ENCODE measurements around the gene MXD3.

Gene MXD3

DNA sequence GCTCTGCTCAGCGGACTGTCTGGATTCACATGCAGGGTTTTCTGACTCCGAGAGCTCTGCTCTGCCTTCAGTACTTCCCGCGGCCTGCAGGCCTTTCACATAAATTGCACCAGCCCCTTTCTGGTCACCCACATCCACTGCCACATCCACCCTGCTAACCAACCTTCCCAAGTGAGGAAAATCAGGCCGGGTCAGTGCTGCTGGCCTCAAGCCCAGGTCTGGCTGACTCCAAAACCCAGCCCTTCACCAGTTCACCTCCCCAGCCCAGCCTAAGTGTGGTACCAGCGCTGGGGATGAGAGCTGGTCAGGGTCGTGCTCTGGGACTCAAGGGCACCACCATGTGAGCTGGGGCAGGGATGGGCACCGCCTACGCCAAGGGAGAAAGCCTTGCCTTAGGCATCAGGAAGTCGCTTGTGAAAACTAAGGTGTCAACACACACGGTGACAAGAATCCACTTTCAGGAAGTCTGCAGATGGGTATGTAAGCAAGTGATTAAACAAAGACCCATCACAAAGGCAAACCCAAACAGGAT is 27.5 kb upstream of the MXD3 start:
- no peaks in the 10 kb centered on the region for H3K27me3 ChIP-seq (ENCODE audit: control insufficient read depth, insufficient read depth, low read length)
- H3K36me3 ChIP-seq (ENCODE audit: control insufficient read depth, low read depth, low read length): peaks cover 40% of the 10 kb centered on the region
- no peak overlapping the region for H3K9ac ChIP-seq (ENCODE audit: low read length)
- no peaks in the 10 kb centered on the region for H3K4me1 ChIP-seq (ENCODE audit: control insufficient read depth, low read depth, low read length)
- no peak overlapping the region for H3K27ac ChIP-seq (ENCODE audit: low read length)
- H3K4me3 ChIP-seq (ENCODE audit: low read length): no peak overlapping the region
- no peaks in the 10 kb centered on the region for H3K9me3 ChIP-seq (ENCODE audit: control insufficient read depth, low read depth, low read length)

DNA sequence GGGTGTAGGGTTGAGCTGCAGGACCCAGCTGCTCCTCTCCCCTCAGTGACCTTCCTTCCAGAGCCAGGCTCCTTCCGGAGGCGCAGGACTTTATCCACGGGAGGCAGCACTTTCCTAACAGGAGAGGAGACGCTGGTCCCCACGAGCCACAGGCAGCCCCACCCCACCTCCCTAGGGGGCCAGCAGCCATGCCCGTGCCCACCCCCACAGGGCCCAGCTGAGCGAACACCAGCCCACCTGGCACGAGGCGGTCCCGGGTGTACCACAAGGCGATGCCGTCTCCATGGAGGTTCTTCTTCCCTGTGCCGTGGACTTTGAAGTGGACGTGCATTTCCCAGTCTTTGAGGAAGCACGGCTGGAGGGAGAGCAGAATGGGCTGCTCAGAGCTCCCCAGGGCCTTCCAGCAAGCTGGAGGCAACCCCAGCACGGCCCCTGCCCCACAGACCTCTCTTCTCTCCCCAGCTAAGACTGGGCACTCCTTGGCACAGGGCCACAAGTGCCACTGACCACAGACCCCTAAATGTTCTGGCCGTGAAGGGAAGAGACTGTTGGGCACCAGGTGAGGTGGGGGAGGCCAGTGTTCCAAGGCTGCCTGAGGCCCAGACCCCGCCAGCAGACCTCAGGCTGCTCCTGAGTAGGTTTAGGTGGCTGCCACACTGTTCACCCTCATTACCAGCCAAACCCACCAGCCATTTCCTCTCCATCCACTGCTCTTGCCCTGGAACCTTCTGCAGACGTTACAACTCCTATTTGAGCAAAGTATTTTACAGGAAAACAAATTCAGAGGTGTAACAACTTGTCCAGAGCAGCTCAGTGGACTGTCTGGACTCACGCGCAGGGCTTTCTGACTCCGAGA is 26.8 kb upstream of the MXD3 start:
- Histone ChIP-seq H3K27ac (ENCODE audit: low read length) (no peak overlapping the region), H3K27me3 (ENCODE audit: control insufficient read depth, insufficient read depth, low read length) (no peaks in the 10 kb centered on the region), H3K9ac (ENCODE audit: low read length) (no peak overlapping the region), H3K4me3 (ENCODE audit: low read length) (no peak overlapping the region), H3K9me3 (ENCODE audit: control insufficient read depth, low read depth, low read length) (no peaks in the 10 kb centered on the region), H3K36me3 (ENCODE audit: control insufficient read depth, low read depth, low read length) (peaks cover 47% of the 10 kb centered on the region), H3K4me1 (ENCODE audit: control insufficient read depth, low read depth, low read length) (no peaks in the 10 kb centered on the region)

DNA sequence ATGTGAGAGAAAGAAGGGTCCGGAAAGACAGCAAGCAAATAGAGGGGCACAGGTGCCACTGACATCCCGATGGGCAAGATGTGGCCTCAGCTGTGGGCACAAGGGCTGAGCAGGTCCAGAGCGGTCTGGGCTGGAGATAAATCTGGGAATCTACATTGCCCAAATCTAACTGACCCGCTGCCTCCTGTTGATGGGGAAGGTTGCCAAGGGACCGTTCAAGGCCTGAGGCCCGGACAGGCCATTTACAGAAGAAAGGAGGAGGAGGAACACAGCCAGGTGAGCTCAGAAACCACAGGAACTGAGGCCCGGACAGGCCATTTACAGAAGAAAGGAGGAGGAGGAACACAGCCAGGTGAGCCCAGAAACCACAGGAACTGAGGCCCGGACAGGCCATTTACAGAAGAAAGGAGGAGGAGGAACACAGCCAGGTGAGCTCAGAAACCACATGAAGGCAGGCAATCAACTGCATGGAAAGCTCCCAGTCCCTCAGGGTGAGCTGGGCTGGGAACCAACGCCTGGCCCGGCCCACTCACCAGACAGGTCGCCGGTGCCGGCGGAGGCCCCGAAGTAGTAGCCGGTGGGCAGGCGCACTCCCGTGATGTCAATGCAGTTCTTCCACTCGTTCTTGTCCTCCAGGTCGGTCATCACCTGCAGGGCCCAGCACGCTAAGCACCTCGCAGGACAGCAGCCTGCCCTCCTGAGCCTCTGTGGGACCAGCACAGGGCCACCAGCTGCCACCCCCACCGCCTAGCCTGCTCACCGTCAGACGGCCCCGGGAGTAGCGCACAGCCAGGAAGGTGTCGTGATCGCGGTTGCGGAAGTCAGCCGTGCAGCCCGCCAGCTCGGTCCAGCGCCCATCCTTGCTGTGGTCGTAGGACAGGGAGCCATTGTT is 25.2 kb upstream of the MXD3 start:
- Histone ChIP-seq H3K27ac (ENCODE audit: low read length) (no peak overlapping the region), H3K4me1 (ENCODE audit: control insufficient read depth, low read depth, low read length) (no peaks in the 10 kb centered on the region), H3K9ac (ENCODE audit: low read length) (no peak overlapping the region), H3K9me3 (ENCODE audit: control insufficient read depth, low read depth, low read length) (no peaks in the 10 kb centered on the region), H3K27me3 (ENCODE audit: control insufficient read depth, insufficient read depth, low read length) (no peaks in the 10 kb centered on the region), H3K4me3 (ENCODE audit: low read length) (no peak overlapping the region), H3K36me3 (ENCODE audit: control insufficient read depth, low read depth, low read length) (peaks cover 47% of the 10 kb centered on the region)

DNA sequence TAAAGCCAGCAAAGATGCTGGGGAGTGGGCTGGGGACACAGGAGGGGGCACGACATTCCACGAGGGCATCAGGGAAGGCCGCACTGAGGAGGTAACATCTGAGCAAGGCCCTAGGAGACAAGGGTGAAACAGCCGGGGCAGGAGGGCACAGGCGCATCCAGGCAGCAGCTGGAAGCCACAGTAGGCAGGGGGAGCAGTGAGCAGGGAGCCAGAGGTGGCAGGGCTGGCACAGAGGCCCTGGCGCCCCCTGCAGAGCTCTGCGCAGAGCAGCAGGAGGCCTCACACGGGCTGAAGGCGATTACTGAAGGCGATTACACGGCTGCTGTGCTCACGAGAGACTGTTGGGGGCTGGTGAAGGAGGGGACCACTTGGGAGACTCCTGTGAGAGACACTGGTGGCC is 24.4 kb upstream of the MXD3 start:
- H3K27ac ChIP-seq (ENCODE audit: low read length): no peak overlapping the region
- no peaks in the 10 kb centered on the region for H3K9me3 ChIP-seq (ENCODE audit: control insufficient read depth, low read depth, low read length)
- H3K27me3 ChIP-seq (ENCODE audit: control insufficient read depth, insufficient read depth, low read length): no peaks in the 10 kb centered on the region
- no peak overlapping the region for H3K4me3 ChIP-seq (ENCODE audit: low read length)
- H3K36me3 ChIP-seq (ENCODE audit: control insufficient read depth, low read depth, low read length): peaks cover 43% of the 10 kb centered on the region
- H3K9ac ChIP-seq (ENCODE audit: low read length): no peak overlapping the region
- no peaks in the 10 kb centered on the region for H3K4me1 ChIP-seq (ENCODE audit: control insufficient read depth, low read depth, low read length)

DNA sequence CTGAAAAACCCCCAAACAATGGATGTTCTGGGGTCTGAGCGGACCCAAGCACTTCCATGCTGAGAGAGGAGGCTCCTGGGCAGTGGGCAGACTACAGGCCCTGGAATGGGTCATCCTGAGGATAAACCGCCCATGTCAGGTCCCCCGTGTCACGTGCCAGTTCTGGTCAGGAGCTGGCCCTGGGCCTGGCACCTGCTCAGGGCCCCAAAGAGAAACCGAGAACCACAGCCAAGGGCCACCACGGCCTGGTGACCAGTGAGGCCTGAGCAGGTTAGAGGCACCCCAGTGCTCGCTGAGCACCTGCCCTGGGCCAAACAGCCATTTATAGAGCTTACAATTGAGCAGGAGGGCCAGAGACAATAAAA is 24.0 kb upstream of the MXD3 start:
- H3K4me1 ChIP-seq (ENCODE audit: control insufficient read depth, low read depth, low read length): no peaks in the 10 kb centered on the region
- H3K27ac ChIP-seq (ENCODE audit: low read length): no peak overlapping the region
- no peaks in the 10 kb centered on the region for H3K9me3 ChIP-seq (ENCODE audit: control insufficient read depth, low read depth, low read length)
- H3K27me3 ChIP-seq (ENCODE audit: control insufficient read depth, insufficient read depth, low read length): no peaks in the 10 kb centered on the region
- H3K36me3 ChIP-seq (ENCODE audit: control insufficient read depth, low read depth, low read length): peaks cover 43% of the 10 kb centered on the region
- H3K9ac ChIP-seq (ENCODE audit: low read length): no peak overlapping the region
- no peak overlapping the region for H3K4me3 ChIP-seq (ENCODE audit: low read length)

DNA sequence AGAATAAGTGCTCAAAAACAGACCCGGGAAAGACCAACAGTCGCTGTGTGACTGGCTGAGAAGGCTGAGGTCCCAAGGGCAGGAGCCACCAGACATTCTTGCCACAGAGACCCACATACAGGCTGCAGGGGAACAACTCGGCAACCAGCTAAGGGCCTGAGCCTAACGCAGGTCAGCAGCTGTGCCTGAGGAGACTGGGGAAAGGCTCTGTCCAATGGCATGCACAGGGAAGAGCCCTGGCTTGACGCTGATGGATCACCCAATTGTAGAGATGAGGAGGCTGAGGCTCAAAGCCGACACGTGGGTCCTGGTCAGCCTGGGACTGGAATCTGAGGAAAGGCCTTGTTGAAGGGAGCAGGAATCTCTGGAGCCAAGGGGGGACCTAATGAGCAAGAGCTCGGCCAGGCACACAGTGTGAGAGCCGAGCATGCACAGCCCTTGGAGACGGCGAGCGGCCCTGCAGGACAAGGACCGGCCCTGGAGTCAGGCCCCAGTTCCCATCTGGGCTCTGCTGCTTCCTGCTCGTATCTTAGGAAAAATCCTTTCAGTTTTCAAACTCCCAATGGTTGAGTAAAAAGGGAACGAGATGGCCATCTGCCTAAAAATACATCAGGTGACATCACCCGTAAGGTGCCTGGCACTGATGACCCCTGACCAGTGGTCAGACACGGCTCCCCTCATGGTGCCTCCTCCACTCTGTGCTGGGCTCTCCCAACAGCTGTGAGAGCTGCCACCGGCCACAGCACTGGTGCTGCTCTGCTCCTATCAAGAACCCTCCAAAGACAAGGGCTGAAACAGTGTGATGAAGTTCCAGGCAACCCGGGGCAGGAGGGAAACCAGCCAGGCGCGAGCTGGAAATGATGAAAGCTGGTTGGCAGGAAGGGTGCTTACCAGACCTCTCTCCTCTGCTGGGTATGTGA is 23.3 kb upstream of the MXD3 start:
- Histone ChIP-seq H3K4me3 (ENCODE audit: low read length) (no peak overlapping the region), H3K9me3 (ENCODE audit: control insufficient read depth, low read depth, low read length) (no peaks in the 10 kb centered on the region), H3K36me3 (ENCODE audit: control insufficient read depth, low read depth, low read length) (peaks cover 43% of the 10 kb centered on the region), H3K4me1 (ENCODE audit: control insufficient read depth, low read depth, low read length) (no peaks in the 10 kb centered on the region), H3K27me3 (ENCODE audit: control insufficient read depth, insufficient read depth, low read length) (no peaks in the 10 kb centered on the region), H3K27ac (ENCODE audit: low read length) (no peak overlapping the region), H3K9ac (ENCODE audit: low read length) (no peak overlapping the region)

DNA sequence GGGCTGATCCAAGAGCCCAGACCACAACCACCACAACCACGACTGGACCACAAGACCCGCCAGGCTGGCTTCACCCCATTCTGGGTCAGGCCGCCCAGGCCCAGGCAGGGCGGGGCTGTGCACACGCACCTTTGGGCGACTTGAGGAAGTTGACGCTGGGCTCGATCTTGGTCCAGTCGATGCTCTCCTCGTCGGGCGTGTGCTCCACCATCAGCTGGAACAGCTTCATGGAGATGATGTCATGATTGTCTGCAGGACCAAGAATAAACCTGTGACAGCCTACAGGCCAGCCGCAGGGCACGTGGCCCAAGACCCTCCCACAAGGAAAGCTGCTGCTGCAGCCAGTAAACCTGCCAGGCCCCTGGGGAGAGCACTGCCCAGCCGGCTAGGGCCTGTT is 22.5 kb upstream of the MXD3 start:
- no peak overlapping the region for H3K27ac ChIP-seq (ENCODE audit: low read length)
- no peak overlapping the region for H3K9ac ChIP-seq (ENCODE audit: low read length)
- H3K9me3 ChIP-seq (ENCODE audit: control insufficient read depth, low read depth, low read length): no peaks in the 10 kb centered on the region
- peaks cover 43% of the 10 kb centered on the region for H3K36me3 ChIP-seq (ENCODE audit: control insufficient read depth, low read depth, low read length)
- no peaks in the 10 kb centered on the region for H3K4me1 ChIP-seq (ENCODE audit: control insufficient read depth, low read depth, low read length)
- no peak overlapping the region for H3K4me3 ChIP-seq (ENCODE audit: low read length)
- no peaks in the 10 kb centered on the region for H3K27me3 ChIP-seq (ENCODE audit: control insufficient read depth, insufficient read depth, low read length)

DNA sequence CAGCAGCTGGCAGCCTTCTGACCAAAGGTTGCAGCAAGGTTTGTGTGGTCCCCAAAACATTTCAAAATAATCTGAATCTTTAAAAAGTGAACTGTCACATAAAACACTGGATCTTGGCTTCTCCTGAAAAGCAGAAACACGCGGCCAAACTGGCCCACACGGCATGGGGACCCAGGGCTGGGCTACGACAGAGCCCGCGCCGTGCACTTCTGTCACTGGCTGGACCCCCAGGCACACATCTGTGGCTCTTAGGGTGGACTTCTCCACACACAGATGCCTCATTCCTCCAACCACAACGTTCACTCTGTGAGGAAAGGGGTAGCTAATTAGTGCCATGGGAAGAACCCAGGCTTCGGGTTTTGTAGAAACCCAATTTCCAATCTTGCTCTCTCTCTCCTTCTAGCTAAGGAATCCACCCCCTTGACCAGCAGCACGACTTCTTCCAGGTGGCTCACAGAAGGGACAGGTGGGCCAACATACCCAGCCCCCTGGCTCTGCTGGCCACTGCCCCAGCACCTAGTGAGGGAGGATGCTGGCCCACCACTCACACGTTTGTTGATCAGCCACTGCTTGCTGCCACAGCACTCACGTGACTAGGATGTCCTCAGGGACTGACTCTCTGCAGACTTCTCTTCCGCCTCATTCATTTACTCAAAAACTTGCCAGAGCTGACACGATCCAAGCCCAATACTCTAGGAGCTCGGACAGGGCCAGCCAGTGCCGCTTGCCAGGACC is 21.9 kb upstream of the MXD3 start:
- H3K36me3 ChIP-seq (ENCODE audit: control insufficient read depth, low read depth, low read length): peaks cover 43% of the 10 kb centered on the region
- H3K27ac ChIP-seq (ENCODE audit: low read length): no peak overlapping the region
- no peaks in the 10 kb centered on the region for H3K27me3 ChIP-seq (ENCODE audit: control insufficient read depth, insufficient read depth, low read length)
- no peak overlapping the region for H3K9ac ChIP-seq (ENCODE audit: low read length)
- no peak overlapping the region for H3K4me3 ChIP-seq (ENCODE audit: low read length)
- H3K4me1 ChIP-seq (ENCODE audit: control insufficient read depth, low read depth, low read length): no peaks in the 10 kb centered on the region
- H3K9me3 ChIP-seq (ENCODE audit: control insufficient read depth, low read depth, low read length): no peaks in the 10 kb centered on the region

DNA sequence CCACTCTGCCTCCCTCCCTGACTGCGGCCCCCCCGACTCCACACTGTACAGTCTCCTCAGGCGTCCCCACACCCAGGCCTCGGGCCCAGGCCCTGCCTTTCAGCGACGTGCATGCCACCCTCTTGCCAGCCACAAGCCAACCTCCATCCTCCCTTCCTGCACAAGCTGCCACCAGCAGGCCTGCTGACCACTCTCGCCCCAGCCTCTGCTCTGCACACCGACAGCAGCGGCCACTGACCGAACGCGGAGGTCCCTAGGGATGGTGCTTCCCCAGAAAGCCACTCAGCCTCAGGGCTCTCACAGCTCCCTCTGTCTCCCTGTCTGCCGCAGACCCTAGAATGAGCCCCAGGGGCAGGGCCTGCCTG is 21.2 kb upstream of the MXD3 start:
- Histone ChIP-seq H3K27me3 (ENCODE audit: control insufficient read depth, insufficient read depth, low read length) (no peaks in the 10 kb centered on the region), H3K4me1 (ENCODE audit: control insufficient read depth, low read depth, low read length) (no peaks in the 10 kb centered on the region), H3K27ac (ENCODE audit: low read length) (no peak overlapping the region), H3K4me3 (ENCODE audit: low read length) (no peak overlapping the region), H3K36me3 (ENCODE audit: control insufficient read depth, low read depth, low read length) (peaks cover 43% of the 10 kb centered on the region), H3K9ac (ENCODE audit: low read length) (no peak overlapping the region), H3K9me3 (ENCODE audit: control insufficient read depth, low read depth, low read length) (no peaks in the 10 kb centered on the region)

DNA sequence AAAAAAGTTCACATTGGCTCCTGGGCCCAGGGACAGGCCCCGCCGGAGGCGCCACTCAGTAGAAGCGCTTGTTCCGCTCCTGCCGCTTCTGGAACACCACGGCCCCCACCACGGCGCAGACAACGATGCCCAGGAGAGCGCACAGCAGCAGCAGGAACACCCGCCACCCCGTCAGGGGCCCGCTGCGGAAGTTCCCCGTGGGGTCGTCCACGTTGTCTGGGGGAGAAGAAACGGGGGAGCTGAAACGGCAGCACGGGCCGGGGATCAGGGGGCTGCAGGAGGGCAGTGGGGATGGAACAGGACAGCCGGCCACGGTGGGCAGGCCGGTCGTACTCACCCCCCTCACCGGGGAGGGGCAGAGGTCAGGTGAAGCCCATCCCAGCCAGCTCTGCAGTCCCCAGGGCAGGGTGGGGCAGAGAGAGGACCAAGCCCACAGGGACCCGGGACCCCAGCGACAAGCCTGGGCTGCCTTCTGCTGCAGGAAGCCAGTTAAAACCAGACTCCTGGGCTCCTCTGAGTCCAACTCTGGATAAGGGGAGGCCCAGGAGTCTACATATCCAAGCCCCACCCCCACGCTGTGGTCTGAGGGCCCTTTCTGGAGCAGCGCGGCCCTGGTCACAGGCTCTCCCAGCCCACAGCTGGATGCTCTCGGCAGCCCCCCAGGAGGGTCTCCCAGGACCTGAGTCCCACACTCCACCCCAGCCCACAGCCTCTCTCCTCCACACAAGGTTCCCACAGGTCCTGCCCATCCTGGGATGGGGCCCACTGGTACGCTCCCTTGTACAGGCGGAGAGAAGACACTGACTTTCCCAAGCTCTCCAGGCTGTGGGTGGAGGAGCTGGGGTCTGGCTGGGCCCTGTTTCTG is 20.6 kb upstream of the MXD3 start:
- Histone ChIP-seq H3K9ac (ENCODE audit: low read length) (no peak overlapping the region), H3K36me3 (ENCODE audit: control insufficient read depth, low read depth, low read length) (peaks cover 37% of the 10 kb centered on the region), H3K27me3 (ENCODE audit: control insufficient read depth, insufficient read depth, low read length) (no peaks in the 10 kb centered on the region), H3K4me1 (ENCODE audit: control insufficient read depth, low read depth, low read length) (no peaks in the 10 kb centered on the region), H3K27ac (ENCODE audit: low read length) (no peak overlapping the region), H3K4me3 (ENCODE audit: low read length) (no peak overlapping the region), H3K9me3 (ENCODE audit: control insufficient read depth, low read depth, low read length) (no peaks in the 10 kb centered on the region)
